RWPE1 (cell line): Measurements from ENCODE around the gene IGFALS.

Source experiments
- CTCF ChIA-PET: fragments of 350-600 bp; sonication (Branson Sonifier 250); formaldehyde crosslinking; extraction: SDS; loops from one replicate; lab custom pipeline; 2021; lab: Yijun Ruan, JAX
- POLR2A ChIA-PET: fragments of 400-600 bp; formaldehyde crosslinking; extraction: SDS; loops from one replicate; lab custom pipeline; 2020; ENCODE audit warnings: antibody characterized with exemption; ENCODE audit not compliant: low non-redundant PET; lab: Yijun Ruan, JAX
- DNase-seq: peaks from one replicate; pipeline ENCODE4 v3.0.0; 2012; ENCODE audit warnings: low spot score
- H3K27ac ChIP-seq: fragments of 450-650 bp; 2 replicates; pipeline ENCODE4 v1.5.1; 2017
- CTCF ChIP-seq: fragments of 450-650 bp; conservative IDR thresholded peaks from 2 replicates; pipeline ENCODE4 v1.5.1; 2017; ENCODE audit warnings: low read depth, mild to moderate bottlenecking

Gene IGFALS

DNA sequence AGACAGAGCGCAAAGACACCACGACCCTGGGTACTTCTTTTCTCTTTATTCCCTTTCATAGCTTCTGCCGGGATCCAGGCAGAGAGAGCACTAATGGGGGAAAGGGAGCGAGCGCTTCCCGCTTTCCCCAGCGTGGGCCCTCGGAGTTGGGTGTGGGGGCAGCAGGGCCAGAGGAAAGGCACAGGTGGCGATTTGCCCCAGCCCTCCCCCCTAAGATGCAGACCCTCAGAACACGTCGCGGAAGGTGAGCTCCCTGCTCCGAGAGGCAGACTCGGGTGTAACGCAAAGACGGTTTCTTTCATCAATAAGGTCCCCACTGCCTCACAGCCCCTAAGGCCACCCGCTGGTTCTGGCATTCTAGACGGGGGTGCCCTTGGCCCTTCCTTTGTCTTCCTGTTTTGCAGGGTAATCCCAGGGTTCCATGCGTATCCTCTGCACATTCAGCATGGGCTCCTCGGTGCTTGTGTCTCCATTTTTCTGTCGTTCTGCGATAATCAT, 21.6 kb downstream of the IGFALS start:
- TF ChIP-seq CTCF, result no peak
- DNase-seq, result no peak
- ChIA-PET CTCF (interaction anchor here (0.6 to 1.7 kb wide), 3 partner anchors 12 to 157 kb away, joined by 3 to 8 read pairs (median 5); partner anchors contain the start of gene MAPK8IP3), POLR2A (no interaction called here)
- H3K27ac ChIP-seq, result peak overlapping the region; percentile 92

GRCh38 chr16:1771188-1771863, 22.2 kb downstream of the IGFALS start, which contains the start of gene NME3:
Gene NME3 (minus strand): TSS chr16:1771543. CDS start chr16:1771534, 9 bp downstream.
- ChIA-PET POLR2A (interaction anchor here (0.9 to 1.4 kb wide), 4 partner anchors 11 to 70 kb away, joined by 3 to 6 read pairs (median 4); partner anchors contain the start of genes NUBP2 and SPSB3), CTCF (interaction anchor here (0.6 to 1.6 kb wide), 3 partner anchors 11 to 1191 kb away, joined by 4 to 6 read pairs (median 5); no protein-coding TSS in a partner anchor)
- TF ChIP-seq CTCF, result no peak
- peak; percentile 63 for DNase-seq
- peak within 1 kb of the TSS; percentile 92 for H3K27ac ChIP-seq

- no peak for TF ChIP-seq CTCF
- POLR2A ChIA-PET, result interaction anchor here (0.9 to 1.4 kb wide), 5 partner anchors 12 to 69 kb away, joined by 3 to 6 read pairs (median 4); partner anchors contain the start of genes NUBP2 and SPSB3
- peak; percentile 67 for DNase-seq
- peak overlapping the region; percentile 92 for H3K27ac ChIP-seq
- CTCF ChIA-PET, result interaction anchor here (0.6 to 1.6 kb wide), 5 partner anchors 16 to 1191 kb away, joined by 3 to 6 read pairs (median 4); partner anchors contain the start of gene MAPK8IP3
These were observed 22.9 kb downstream of the IGFALS start for GRCh38 chr16:1770328-1771187.

DNA sequence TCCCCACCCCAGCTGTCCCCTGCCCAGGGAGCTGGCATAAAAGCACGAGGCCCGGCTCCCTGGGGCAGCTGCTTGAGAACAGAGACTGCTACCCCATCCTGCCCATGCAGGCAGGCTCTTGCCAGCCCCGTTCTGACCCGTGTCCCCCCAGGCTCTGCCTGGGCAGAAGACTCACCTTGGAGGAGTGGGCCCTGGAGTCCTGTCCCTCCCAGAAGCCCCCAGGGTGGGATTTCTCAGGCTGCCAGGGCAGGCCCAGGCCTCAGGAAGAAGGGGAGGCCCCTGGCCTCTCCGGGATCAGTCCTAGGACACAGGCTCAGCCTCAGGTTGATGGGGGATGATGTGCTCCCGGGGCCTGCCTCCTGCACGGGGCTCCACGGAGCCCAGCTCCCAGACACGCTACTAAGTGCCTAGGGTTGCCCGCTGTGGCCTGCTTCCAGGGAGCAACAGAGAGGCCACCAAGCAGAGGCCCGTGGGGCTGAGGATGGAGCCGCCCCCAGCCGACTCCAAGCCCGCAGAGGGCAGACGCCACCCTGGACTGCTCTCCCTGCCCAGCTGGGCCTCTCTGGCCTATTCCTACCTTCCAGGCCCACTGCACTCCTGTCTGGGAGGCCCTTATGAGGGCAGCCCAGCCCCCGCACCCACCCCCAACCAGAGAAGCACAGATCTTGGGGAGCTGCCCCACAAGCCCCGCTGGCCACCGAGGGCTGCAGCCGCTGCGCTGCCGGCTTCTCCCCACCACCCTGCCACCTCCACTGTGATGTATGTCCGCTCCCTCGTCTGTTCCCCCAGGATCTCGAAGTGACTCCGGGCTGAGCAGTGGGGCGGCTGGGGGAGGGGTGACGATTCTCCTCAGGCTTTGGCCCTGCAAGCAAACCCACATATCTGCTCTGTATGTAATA, 23.9 kb downstream of the IGFALS start:
- CTCF ChIA-PET, result interaction anchor here (0.6 to 1.6 kb wide), 4 partner anchors 15 to 63 kb away, joined by 3 to 6 read pairs (median 4); partner anchors contain the start of gene MAPK8IP3
- POLR2A ChIA-PET, result interaction anchor here (0.5 to 1.4 kb wide), 6 partner anchors 13 to 295 kb away, joined by 3 to 6 read pairs (median 4); partner anchors contain the start of genes MAPK8IP3, NUBP2 and SPSB3
- H3K27ac ChIP-seq, result peak overlapping the region; percentile 92
- no peak for TF ChIP-seq CTCF
- no peak for DNase-seq

DNA sequence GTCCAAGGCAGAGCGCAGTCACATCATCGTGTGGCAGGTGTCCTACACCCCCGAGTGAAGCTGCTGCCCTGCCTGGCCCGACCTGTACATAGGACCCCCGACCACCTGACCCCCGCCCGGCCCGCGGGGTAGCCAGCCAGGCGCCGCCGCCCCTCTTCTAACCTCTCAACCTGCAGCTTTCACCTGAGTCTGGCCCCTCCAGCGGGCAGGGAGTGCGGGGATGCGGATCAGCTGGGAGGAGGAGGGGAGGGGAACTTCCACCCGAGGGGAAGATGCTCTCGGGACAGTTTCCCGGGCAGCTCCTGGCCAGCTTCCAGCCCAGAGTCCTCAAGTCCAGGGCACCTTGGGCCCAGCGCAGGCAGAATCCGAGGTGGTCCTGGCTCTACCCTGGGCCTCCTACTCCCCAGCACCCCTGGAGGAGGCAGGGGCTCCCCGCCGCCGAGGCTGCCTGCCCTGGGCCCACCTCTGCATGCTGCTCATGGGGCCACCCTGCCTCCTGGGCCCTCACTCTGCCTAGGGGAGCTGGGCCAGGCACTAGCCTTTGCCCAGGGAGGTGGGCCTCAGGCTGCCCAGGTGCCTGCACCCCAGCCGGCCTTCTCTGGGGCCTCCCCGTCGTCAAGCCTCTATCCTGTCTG, 24.6 kb downstream of the IGFALS start:
- H3K27ac ChIP-seq, result peak overlapping the region; percentile 92
- POLR2A ChIA-PET, result interaction anchor here (0.5 kb wide), 1 partner anchor 63 kb away, joined by 6 read pairs; the partner anchor contains the start of gene MAPK8IP3
- CTCF ChIA-PET, result no interaction called here
- TF ChIP-seq CTCF, result no peak
- no peak for DNase-seq
